ENCODE data around the gene CLEC1B. TPM values are rescaled to one million over a fixed set of nuclear protein-coding genes. Genes with fewer than 3 reads are reported as not detected.

Gene CLEC1B
- total RNA-seq, 1 donor from 2014 or later = not detected

Other genes with a start within 250 kb of the CLEC1B start
- gene CD69, start 238.2 kb downstream of the CLEC1B start, total RNA-seq = 0.24 TPM
- not detected for gene KLRF1, start 171.6 kb downstream of the CLEC1B start, total RNA-seq
- 6.7 TPM for gene CLEC2B, start 129.8 kb downstream of the CLEC1B start, total RNA-seq
- gene KLRF2, start 117.6 kb downstream of the CLEC1B start, total RNA-seq = not detected
- gene CLEC2A, start 66.8 kb downstream of the CLEC1B start, total RNA-seq = not detected
- gene CLEC12A, start 27.7 kb downstream of the CLEC1B start, total RNA-seq = 0.30 TPM
- not detected for gene CLEC12B, start 11.5 kb upstream of the CLEC1B start, total RNA-seq
- gene CLEC9A, start 31.6 kb upstream of the CLEC1B start, total RNA-seq = not detected
- gene CLEC1A, start 99.9 kb upstream of the CLEC1B start, total RNA-seq = 2.2 TPM
- gene CLEC7A, start 131.1 kb upstream of the CLEC1B start, total RNA-seq = 2.6 TPM
- 0.43 TPM for gene OLR1, start 173.0 kb upstream of the CLEC1B start, total RNA-seq
- gene TMEM52B, start 179.9 kb upstream of the CLEC1B start, total RNA-seq = not detected
- 280 TPM for gene GABARAPL1, start 213.8 kb upstream of the CLEC1B start, total RNA-seq

Measured in cardiac septum (tissue), 1 donor.